Effector memory CD4-positive, alpha-beta T cell (primary cell): ENCODE results near the gene BNIPL.

Source experiments
- DNase-seq, 3 donors: peaks; one replicate each; pipeline ENCODE4 v3.0.0-alpha.2; 2020
- H3K27ac ChIP-seq: 2 replicates; pipeline ENCODE4 v1.7.0; 2013; ENCODE audit warnings: mild to moderate bottlenecking, low read length, moderate library complexity; ENCODE audit not compliant: insufficient read depth, poor library complexity, severe bottlenecking
- H3K27me3 ChIP-seq: replicated peaks from 2 replicates; pipeline ENCODE4 v1.7.0; 2013; ENCODE audit warnings: mild to moderate bottlenecking, low read length; ENCODE audit not compliant: insufficient read depth, control insufficient read depth, poor library complexity, severe bottlenecking
- H3K36me3 ChIP-seq: 2 replicates; pipeline ENCODE4 v1.7.0; 2013; ENCODE audit warnings: mild to moderate bottlenecking, low read length, moderate library complexity; ENCODE audit not compliant: control insufficient read depth, insufficient read depth
- H3K4me1 ChIP-seq: 2 replicates; pipeline ENCODE4 v1.7.0; 2013; ENCODE audit warnings: low read length, mild to moderate bottlenecking; ENCODE audit not compliant: control insufficient read depth, insufficient read depth, poor library complexity, severe bottlenecking
- H3K4me3 ChIP-seq: 2 replicates; pipeline ENCODE4 v1.7.0; 2013; ENCODE audit warnings: low read length, low read depth, mild to moderate bottlenecking; ENCODE audit not compliant: insufficient read depth, poor library complexity, severe bottlenecking
- H3K9me3 ChIP-seq: 2 replicates; pipeline ENCODE4 v1.7.0; 2013; ENCODE audit warnings: mild to moderate bottlenecking, low read length, moderate library complexity; ENCODE audit not compliant: control insufficient read depth

Gene BNIPL

GRCh38 chr1:151054971-151055547 is 18.7 kb downstream of the BNIPL start:
- no peak for DNase-seq
- peaks cover 45% of the 10 kb centered on the region for H3K36me3 ChIP-seq
- H3K27ac ChIP-seq, result peak overlapping the region; percentile 98
- no peaks in the 10 kb centered on the region for H3K9me3 ChIP-seq
- H3K27me3 ChIP-seq, result no peaks in the 10 kb centered on the region
- peaks cover 46% of the 10 kb centered on the region for H3K4me1 ChIP-seq
- H3K4me3 ChIP-seq, result peak overlapping the region; percentile 88

GRCh38 chr1:151055581-151055980 is 19.2 kb downstream of the BNIPL start:
- H3K4me1 ChIP-seq, result peaks cover 52% of the 10 kb centered on the region
- H3K9me3 ChIP-seq, result no peaks in the 10 kb centered on the region
- DNase-seq, result no peak
- peaks cover 45% of the 10 kb centered on the region for H3K36me3 ChIP-seq
- H3K27ac ChIP-seq, result peak overlapping the region; percentile 98
- no peaks in the 10 kb centered on the region for H3K27me3 ChIP-seq
- H3K4me3 ChIP-seq, result peak overlapping the region; percentile 88

GRCh38 chr1:151056149-151056548 is 19.8 kb downstream of the BNIPL start:
- DNase-seq, result no peak
- no peaks in the 10 kb centered on the region for H3K27me3 ChIP-seq
- peak overlapping the region; percentile 98 for H3K27ac ChIP-seq
- H3K36me3 ChIP-seq, result peaks cover 42% of the 10 kb centered on the region
- H3K4me1 ChIP-seq, result peaks cover 52% of the 10 kb centered on the region
- no peaks in the 10 kb centered on the region for H3K9me3 ChIP-seq
- peak overlapping the region; percentile 88 for H3K4me3 ChIP-seq

- H3K9me3 ChIP-seq, result no peaks in the 10 kb centered on the region
- no peak for DNase-seq
- peak overlapping the region; percentile 98 for H3K27ac ChIP-seq
- H3K36me3 ChIP-seq, result peaks cover 21% of the 10 kb centered on the region
- H3K4me3 ChIP-seq, result peak overlapping the region; percentile 88
- H3K27me3 ChIP-seq, result no peaks in the 10 kb centered on the region
- H3K4me1 ChIP-seq, result peaks cover 37% of the 10 kb centered on the region
Measured at GRCh38 chr1:151058692-151059091, 22.3 kb downstream of the BNIPL start.

- H3K4me1 ChIP-seq, result peaks cover 31% of the 10 kb centered on the region
- peak within 1 kb of the TSS; percentile 88 for H3K4me3 ChIP-seq
- peaks cover 15% of the 10 kb centered on the region for H3K36me3 ChIP-seq
- no peaks in the 10 kb centered on the region for H3K9me3 ChIP-seq
- H3K27ac ChIP-seq, result peak within 1 kb of the TSS; percentile 98
- no peaks in the 10 kb centered on the region for H3K27me3 ChIP-seq
- peak; percentile 72 to 73 (median 73) for DNase-seq
Measured at GRCh38 chr1:151059109-151060006, 23.0 kb downstream of the BNIPL start, which contains the start of gene CDC42SE1. TSS of gene CDC42SE1 (minus strand) at chr1:151059622. CDS start at chr1:151055730, 3,892 bp downstream.

- DNase-seq, result no peak
- peak within 1 kb of the TSS; percentile 98 for H3K27ac ChIP-seq
- peak within 1 kb of the TSS; percentile 88 for H3K4me3 ChIP-seq
- no peaks in the 10 kb centered on the region for H3K9me3 ChIP-seq
- H3K4me1 ChIP-seq, result peaks cover 24% of the 10 kb centered on the region
- no peaks in the 10 kb centered on the region for H3K27me3 ChIP-seq
- H3K36me3 ChIP-seq, result peaks cover 7% of the 10 kb centered on the region
Measured at GRCh38 chr1:151060007-151060656, 23.7 kb downstream of the BNIPL start, which contains the start of gene MLLT11. TSS of gene MLLT11 (plus strand) at chr1:151060397. CDS start at chr1:151067225, 6,828 bp downstream.

GRCh38 chr1:151060657-151061421 is 24.5 kb downstream of the BNIPL start:
- H3K9me3 ChIP-seq, result no peaks in the 10 kb centered on the region
- DNase-seq, result no peak
- peaks cover 2% of the 10 kb centered on the region for H3K36me3 ChIP-seq
- no peaks in the 10 kb centered on the region for H3K27me3 ChIP-seq
- peaks cover 17% of the 10 kb centered on the region for H3K4me1 ChIP-seq
- H3K27ac ChIP-seq, result no peak overlapping the region
- H3K4me3 ChIP-seq, result peak overlapping the region; percentile 88

GRCh38 chr1:151061704-151062103 is 25.3 kb downstream of the BNIPL start:
- DNase-seq, result no peak
- H3K27ac ChIP-seq, result no peak overlapping the region
- peaks cover 13% of the 10 kb centered on the region for H3K4me1 ChIP-seq
- no peaks in the 10 kb centered on the region for H3K27me3 ChIP-seq
- H3K9me3 ChIP-seq, result no peaks in the 10 kb centered on the region
- peaks cover 2% of the 10 kb centered on the region for H3K36me3 ChIP-seq
- no peak overlapping the region for H3K4me3 ChIP-seq

GRCh38 chr1:151062741-151063371 is 26.5 kb downstream of the BNIPL start:
- no peaks in the 10 kb centered on the region for H3K27me3 ChIP-seq
- no peaks in the 10 kb centered on the region for H3K9me3 ChIP-seq
- no peaks in the 10 kb centered on the region for H3K36me3 ChIP-seq
- no peak overlapping the region for H3K27ac ChIP-seq
- DNase-seq, result no peak
- no peak overlapping the region for H3K4me3 ChIP-seq
- H3K4me1 ChIP-seq, result peaks cover 11% of the 10 kb centered on the region
